Measurements from ENCODE around the gene CYP4B1. TPM values are rescaled to one million over a fixed set of nuclear protein-coding genes. Genes with fewer than 3 reads are reported as not detected.

Gene CYP4B1
- total RNA-seq, 1 experiment from 2014 or later: not detected

- H4K20me1 ChIP-seq (ENCODE audit: control insufficient read depth, insufficient read depth, insufficient read length): no peaks in the 10 kb centered on the region
- peaks cover 4% of the 10 kb centered on the region for H3K27me3 Mint-ChIP-seq (ENCODE audit: low read depth)
- no peaks in the 10 kb centered on the region; a peak in 1 of 7 replicates for H3K36me3 Mint-ChIP-seq (ENCODE audit: insufficient read depth in 1 of 3, low read depth in 3 of 3)
- WGBS (ENCODE audit: extremely low coverage, insufficient read length, low lambda C conversion rate): no CpG with 5 or more reads among the region's 9 CpGs
- no peak overlapping the region for H4K5ac ChIP-seq (ENCODE audit: insufficient read length, low read depth, low read length)
- H3K9me3 ChIP-seq (ENCODE audit: control insufficient read depth, low read depth, low read length): no peaks in the 10 kb centered on the region
- DNase-seq: no peak
- no peak for TF ChIP-seq CTCF (conservative IDR thresholded peaks at IDR 0.05)
- no peaks in the 10 kb centered on the region for H3K23me2 ChIP-seq (ENCODE audit: insufficient read length, low read depth, low read length, poor library complexity, severe bottlenecking)
- no peak overlapping the region for H3K4me2 ChIP-seq (ENCODE audit: insufficient read depth, insufficient read length, low read length)
- H3K23ac ChIP-seq (ENCODE audit: insufficient read length, low read depth, low read length): no peak overlapping the region
- no peaks in the 10 kb centered on the region for H3K4me1 ChIP-seq (ENCODE audit: insufficient read depth, low read length)
- H3K27ac Mint-ChIP-seq: no peak overlapping the region
- no peak overlapping the region for H2BK120ac ChIP-seq (ENCODE audit: low read depth, low read length, poor library complexity, severe bottlenecking)
- H2BK20ac ChIP-seq (ENCODE audit: low read depth, low read length, poor library complexity, severe bottlenecking): no peak overlapping the region
- H3K4ac ChIP-seq (ENCODE audit: low read depth, low read length): no peak overlapping the region
- H3K9me3 Mint-ChIP-seq: no peaks in the 10 kb centered on the region; a peak in 1 of 5 replicates
- H3K27me3 ChIP-seq (ENCODE audit: insufficient read depth, low read length): no peaks in the 10 kb centered on the region
- H3T11ph ChIP-seq (ENCODE audit: low read length): no peak overlapping the region
- H3K27ac ChIP-seq (ENCODE audit: insufficient read length, low read depth, low read length): no peak overlapping the region
- H3K4me3 Mint-ChIP-seq: no peak overlapping the region
- no peak overlapping the region for H2AFZ ChIP-seq (ENCODE audit: low read length)
- H4K8ac ChIP-seq (replicated peaks; ENCODE audit: insufficient read length, low read depth, low read length): no peak overlapping the region
- H2BK15ac ChIP-seq (ENCODE audit: low read depth, low read length): no peak overlapping the region
- no peak overlapping the region for H2BK5ac ChIP-seq (ENCODE audit: insufficient read length, low read length)
- no peaks in the 10 kb centered on the region for H3K79me1 ChIP-seq (ENCODE audit: insufficient read depth, low read depth, low read length, poor library complexity, severe bottlenecking)
- H3K56ac ChIP-seq (ENCODE audit: insufficient read length, low read depth, low read length): no peak overlapping the region
- no peak overlapping the region for H2BK12ac ChIP-seq (ENCODE audit: insufficient read length, low read depth, low read length)
- H3K18ac ChIP-seq (ENCODE audit: insufficient read length, low read depth, low read length): no peak overlapping the region
- H3K79me2 ChIP-seq (ENCODE audit: insufficient read depth, low read length): no peaks in the 10 kb centered on the region
- H3K9ac ChIP-seq (ENCODE audit: extremely low read depth, insufficient read length, low read length): no peak overlapping the region
- H2AK5ac ChIP-seq (ENCODE audit: insufficient read length, low read length): no peak overlapping the region
- H3K4me1 Mint-ChIP-seq: no peaks in the 10 kb centered on the region
- no peak overlapping the region for H4K91ac ChIP-seq (ENCODE audit: insufficient read length, low read depth, low read length)
- H3K14ac ChIP-seq (ENCODE audit: insufficient read depth, low read length): no peak overlapping the region
Observed at GRCh38 chr1:46813858-46814396, 15.1 kb downstream of the CYP4B1 start.
